ENCODE measurements around the gene DCTD. TPM values are rescaled to one million over a fixed set of nuclear protein-coding genes. Genes with fewer than 3 reads are reported as not detected.
A peak's percentile ranks its signal among the peaks of the same experiment; 100 is the strongest.

The DCTD gene
- total RNA-seq, 1 donor from 2014 or later = 17.2 TPM

GRCh38 chr4:182885022-182885737 is 32.0 kb downstream of the DCTD start:
- no peaks in the 10 kb centered on the region for H3K27me3 ChIP-seq
- no peaks in the 10 kb centered on the region for H3K4me1 ChIP-seq
- H3K36me3 ChIP-seq = peaks cover 12 to 74% of the 10 kb centered on the region in 2 donors
- H3K9me3 ChIP-seq = peaks cover 0 to 10% of the 10 kb centered on the region in 2 donors
- DNase-seq (ENCODE audit: low spot score in 2 of 2) = no peak
- H3K27ac ChIP-seq = no peak overlapping the region
- TF ChIP-seq, protein P1, sequence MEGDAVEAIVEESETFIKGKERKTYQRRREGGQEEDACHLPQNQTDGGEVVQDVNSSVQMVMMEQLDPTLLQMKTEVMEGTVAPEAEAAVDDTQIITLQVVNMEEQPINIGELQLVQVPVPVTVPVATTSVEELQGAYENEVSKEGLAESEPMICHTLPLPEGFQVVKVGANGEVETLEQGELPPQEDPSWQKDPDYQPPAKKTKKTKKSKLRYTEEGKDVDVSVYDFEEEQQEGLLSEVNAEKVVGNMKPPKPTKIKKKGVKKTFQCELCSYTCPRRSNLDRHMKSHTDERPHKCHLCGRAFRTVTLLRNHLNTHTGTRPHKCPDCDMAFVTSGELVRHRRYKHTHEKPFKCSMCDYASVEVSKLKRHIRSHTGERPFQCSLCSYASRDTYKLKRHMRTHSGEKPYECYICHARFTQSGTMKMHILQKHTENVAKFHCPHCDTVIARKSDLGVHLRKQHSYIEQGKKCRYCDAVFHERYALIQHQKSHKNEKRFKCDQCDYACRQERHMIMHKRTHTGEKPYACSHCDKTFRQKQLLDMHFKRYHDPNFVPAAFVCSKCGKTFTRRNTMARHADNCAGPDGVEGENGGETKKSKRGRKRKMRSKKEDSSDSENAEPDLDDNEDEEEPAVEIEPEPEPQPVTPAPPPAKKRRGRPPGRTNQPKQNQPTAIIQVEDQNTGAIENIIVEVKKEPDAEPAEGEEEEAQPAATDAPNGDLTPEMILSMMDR (IDR thresholded peaks at IDR 0.05) = no peak
- no peak overlapping the region for H3K4me3 ChIP-seq
- intact Hi-C loops (cut with DNase I) = no loop called here

DNA sequence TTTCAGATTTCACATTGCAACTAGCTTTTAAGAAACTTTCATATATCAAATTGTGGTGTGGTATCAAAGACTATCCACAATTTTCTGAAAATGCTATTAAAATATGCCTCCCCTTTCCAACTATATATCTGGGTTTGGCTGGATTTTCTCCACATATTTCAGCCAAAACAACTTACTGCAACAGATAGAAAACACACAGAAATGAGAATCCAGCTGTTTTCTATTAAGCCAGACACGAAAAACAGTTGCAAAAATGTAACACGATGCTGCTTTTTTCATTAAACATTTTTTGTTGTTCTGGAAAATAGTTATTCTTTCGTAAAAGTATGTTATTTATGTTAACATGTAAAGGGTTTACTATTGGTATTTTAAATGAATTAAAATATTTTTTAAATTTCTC is 33.1 kb downstream of the DCTD start:
- TF ChIP-seq, protein P1 (IDR thresholded peaks at IDR 0.05) = no peak
- intact Hi-C loops (cut with DNase I) = no loop called here
- Histone ChIP-seq H3K27ac (no peak overlapping the region), H3K9me3 (peaks cover 0 to 10% of the 10 kb centered on the region in 2 donors), H3K4me1 (no peaks in the 10 kb centered on the region), H3K4me3 (no peak overlapping the region), H3K36me3 (peaks cover 12 to 63% of the 10 kb centered on the region in 2 donors), H3K27me3 (no peaks in the 10 kb centered on the region)
- DNase-seq (ENCODE audit: low spot score in 2 of 2) = no peak

DNA sequence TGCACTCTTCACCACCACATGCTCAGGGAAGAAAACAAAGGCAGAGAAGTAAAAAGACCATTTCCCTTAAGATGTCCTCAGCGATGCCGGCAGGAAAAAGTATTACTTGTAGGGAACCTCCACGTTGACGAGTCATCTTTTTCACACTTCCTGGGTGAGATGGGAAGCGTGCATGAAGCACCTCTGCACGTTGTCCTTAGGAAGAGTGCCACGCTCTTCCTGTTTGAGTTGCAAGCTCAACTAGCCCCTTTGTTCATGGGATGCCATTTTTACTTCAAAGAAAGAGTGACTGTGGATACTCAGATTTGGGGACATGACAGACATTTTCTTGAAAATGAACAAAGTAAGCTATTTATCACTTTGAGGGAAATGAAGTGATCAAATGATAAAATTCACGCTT is 33.8 kb downstream of the DCTD start:
- no peak for DNase-seq (ENCODE audit: low spot score in 2 of 2)
- peaks cover 12 to 56% of the 10 kb centered on the region in 2 donors for H3K36me3 ChIP-seq
- H3K9me3 ChIP-seq = peaks cover 0 to 10% of the 10 kb centered on the region in 2 donors
- no peaks in the 10 kb centered on the region for H3K4me1 ChIP-seq
- H3K4me3 ChIP-seq = no peak overlapping the region
- H3K27ac ChIP-seq = no peak overlapping the region
- TF ChIP-seq, protein P1 (IDR thresholded peaks at IDR 0.05) = no peak
- H3K27me3 ChIP-seq = no peaks in the 10 kb centered on the region
- intact Hi-C loops (cut with DNase I) = no loop called here

DNA sequence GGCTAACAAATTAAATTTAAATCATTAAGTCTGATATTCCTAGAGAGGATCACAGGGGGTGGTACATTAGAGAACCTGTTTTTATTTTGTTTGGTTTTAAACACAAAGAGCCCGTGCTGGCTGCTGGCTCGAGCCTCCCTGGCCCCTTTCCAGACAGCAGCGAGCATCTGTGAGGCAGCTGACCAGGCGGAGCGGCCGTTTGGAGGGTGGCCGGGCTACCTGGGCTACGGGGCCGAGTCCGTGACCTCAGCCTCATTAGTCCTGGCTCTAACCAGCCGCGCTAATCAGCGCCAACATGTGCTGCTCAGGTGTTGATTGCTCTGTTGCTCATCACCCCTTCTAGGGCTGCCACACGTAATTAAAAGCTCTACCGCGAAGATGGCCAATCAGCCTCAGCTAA is 35.3 kb downstream of the DCTD start:
- peak in 1 of 2 donors; percentile 39 for DNase-seq (ENCODE audit: low spot score in 2 of 2)
- intact Hi-C loops (cut with DNase I) = no loop called here
- H3K9me3 ChIP-seq = peaks cover 0 to 10% of the 10 kb centered on the region in 2 donors
- no peak overlapping the region for H3K4me3 ChIP-seq
- H3K27ac ChIP-seq = no peak overlapping the region
- H3K27me3 ChIP-seq = no peaks in the 10 kb centered on the region
- TF ChIP-seq, protein P1 (IDR thresholded peaks at IDR 0.05) = no peak
- no peaks in the 10 kb centered on the region for H3K4me1 ChIP-seq
- peaks cover 8 to 45% of the 10 kb centered on the region in 2 donors for H3K36me3 ChIP-seq

DNA sequence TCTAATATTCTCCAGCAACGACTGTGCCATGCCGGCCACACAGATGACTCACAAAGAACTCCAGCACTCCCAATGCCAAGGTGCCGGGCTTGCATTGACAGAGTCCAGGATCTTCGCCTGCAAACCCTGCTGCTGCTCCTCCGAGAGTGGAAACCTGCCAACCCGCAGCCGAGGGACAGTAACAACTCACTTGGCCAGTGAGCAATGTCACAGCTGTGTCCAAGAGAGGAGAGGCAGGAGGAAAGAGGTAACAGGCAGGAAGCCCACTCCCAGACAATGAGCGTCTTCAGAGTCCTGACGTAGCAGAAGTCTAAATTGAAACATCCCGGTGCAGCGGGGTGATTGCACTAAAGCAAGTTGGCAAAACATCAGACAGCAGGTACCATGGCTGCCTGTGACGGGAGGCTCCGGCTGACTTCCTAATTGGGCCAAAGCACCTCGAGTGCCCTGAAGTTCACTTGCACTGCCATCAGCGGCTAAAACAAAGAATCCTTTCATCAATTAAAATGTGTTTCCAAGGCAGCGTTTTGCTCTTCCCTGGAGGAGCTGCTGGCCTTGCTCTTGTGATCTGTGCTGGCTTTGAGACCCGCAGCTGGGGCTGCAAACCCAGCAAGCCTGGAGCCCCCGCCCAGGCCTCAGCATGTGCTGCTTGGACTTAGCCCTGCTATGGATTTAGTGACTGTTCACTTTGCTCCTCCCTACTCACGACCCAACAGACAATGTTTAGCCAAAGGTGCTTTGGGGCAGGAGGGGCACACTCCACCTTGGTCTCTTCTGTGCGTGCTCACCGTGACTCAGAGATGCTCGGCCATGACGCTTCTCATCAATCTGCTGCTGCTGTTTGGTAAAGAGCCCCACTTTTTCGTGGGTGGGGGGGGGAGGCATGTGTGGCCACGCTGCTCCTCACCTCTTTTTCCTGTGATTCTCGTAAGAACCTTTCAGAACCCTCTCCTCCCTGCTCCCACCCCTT is 36.5 kb downstream of the DCTD start:
- intact Hi-C loops (cut with DNase I) = no loop called here

More for the DNA sequence above, 36.5 kb downstream of the DCTD start:
- TF ChIP-seq, protein P1 (IDR thresholded peaks at IDR 0.05) = no peak
- Histone ChIP-seq H3K27me3 (no peaks in the 10 kb centered on the region), H3K4me3 (no peak overlapping the region), H3K36me3 (peaks cover 4 to 39% of the 10 kb centered on the region in 2 donors), H3K27ac (no peak overlapping the region), H3K4me1 (no peaks in the 10 kb centered on the region), H3K9me3 (peaks cover 0 to 10% of the 10 kb centered on the region in 2 donors)
- peak in 1 of 2 donors; percentile 54 for DNase-seq (ENCODE audit: low spot score in 2 of 2)

All from ascending aorta (tissue), 2 donors.